Posterior cingulate gyrus (tissue), 11 donors: ENCODE data around the gene ZNF225.
"Not testable (repeated sequence)": the region's sequence is repeated elsewhere in the genome, so short reads cannot be mapped to it uniquely, and the experiment has no call there.

Experiments
- DNase-seq, 10 donors: peaks; one replicate each; pipeline versions ENCODE4 v3.0.0 to v3.0.0-alpha.2; 2020 to 2021; ENCODE audit warnings: mixed read lengths in 3 of 10
- intact Hi-C: fragments of 100-400 bp; cut with DNase I; formaldehyde crosslinking; loops from one replicate; pipeline ENCODE4 v1.15.1; 2023

The ZNF225 gene

DNA sequence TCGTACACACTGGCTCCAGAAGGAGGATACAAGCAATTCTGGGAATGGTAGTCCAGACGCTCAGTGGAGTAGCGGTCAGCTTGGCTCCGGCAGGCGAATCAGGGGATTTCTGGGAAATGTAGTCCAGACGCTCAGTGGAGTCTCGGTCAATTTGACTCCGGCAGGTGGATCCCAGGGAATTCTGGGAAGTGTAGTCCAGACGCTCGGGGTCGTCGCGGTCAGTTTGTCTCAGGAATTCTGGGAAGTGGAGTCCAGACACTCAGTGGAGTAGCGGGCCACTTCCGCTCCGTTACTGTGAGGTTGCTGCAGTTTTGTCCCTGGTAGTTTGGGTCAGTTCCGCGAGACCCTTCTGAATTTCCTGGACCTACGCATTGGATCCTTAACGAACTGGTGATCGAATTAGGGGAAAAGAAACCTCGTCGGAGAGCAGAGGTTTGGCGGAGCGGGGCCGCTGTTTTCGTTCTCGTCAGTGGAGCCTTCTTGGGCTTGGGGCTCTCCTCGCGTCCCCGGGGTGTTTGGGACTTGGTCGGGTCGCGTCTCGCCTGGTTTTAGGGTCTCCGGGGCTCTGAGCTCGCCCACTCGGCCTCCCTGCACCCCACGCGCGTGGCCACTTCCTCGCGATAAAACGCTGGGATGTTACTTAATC, at the start of gene ZNF225:
Gene ZNF225, plus strand, starts transcription at position 262 of the 646 bp plus-strand sequence. CDS start 2,429 bp downstream, outside the sequence.
- intact Hi-C loops: loop anchor here (1.0 to 5.0 kb wide), 7 partner anchors 19 to 192 kb away; partner anchors contain the start of genes ZNF224, ZNF230, ZNF235 and ZNF284
- DNase-seq: peak; percentile 96 to 99 (median 97)

DNA sequence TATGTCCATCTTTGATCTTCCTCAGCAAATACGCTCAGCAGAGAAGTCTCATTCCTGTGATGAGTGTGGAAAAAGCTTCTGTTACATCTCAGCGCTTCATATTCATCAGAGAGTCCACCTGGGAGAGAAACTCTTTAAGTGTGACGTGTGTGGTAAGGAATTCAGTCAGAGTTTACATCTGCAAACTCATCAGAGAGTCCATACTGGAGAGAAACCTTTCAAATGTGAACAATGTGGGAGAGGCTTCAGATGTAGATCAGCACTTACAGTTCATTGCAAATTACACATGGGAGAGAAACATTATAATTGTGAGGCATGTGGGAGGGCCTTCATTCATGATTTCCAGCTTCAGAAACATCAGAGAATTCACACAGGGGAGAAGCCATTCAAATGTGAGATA, 46.9 kb upstream of the ZNF225 start:
- intact Hi-C loops: no loop called here
- no peak for DNase-seq

DNA sequence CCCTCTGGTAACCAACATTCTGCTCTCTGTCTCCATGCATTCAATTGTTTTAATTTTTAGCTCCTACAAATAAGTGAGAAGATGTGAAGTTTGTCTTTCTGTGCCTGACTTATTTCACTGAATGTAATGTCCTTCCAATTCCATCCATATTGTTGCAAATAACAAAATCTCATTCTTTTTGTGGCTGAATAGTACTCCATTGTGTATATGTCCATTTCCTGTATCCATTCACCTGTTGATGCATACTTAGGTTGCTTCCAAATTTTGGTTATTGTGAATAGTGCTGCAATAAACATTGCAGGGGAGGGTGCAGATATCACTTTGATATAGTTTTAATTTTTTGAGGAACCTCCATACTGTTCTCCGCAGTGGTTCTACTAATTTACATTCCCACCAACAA, 43.8 kb upstream of the ZNF225 start:
- no peak for DNase-seq
- intact Hi-C loops: no loop called here

DNA sequence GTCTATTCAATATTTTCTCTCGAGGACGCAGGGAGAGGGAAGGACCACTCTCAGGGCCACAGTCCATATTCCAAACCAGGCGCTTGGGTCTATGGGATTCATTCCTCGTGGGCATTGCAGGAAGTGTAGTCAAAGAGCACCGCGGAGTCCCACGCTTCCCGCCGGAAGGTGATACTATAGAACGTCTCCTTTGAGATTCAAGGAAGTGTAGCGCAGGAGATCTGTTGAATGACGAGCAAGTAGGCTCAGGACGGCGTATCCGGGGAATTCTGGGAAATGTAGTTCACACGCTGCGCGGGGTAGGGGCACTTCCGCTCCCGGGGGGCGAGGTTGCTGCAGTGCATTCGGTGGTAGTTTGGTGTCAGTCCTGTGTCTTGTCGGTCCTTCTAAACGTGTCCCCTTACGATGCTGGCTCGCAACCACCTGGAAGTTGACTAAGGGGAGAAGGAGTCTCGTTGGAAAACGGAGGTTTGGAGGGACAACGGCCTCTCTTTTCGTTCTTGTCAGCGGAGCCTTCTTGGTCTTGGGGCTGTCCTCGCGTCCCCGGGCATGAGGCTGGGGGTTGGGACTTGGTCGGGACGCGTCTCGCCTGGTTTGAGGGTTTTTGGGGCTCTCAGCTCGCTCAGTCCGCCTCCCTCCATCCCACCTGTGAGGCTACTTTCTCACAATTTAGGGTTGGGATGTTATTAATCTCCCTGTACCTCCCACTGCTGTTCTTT, 41.2 kb upstream of the ZNF225 start, which contains the start of gene ZNF284:
Gene ZNF284, plus strand, starts transcription at position 336 of the 719 bp plus-strand sequence. CDS start 4,231 bp downstream, outside the sequence.
- DNase-seq: peak; percentile 86 to 98 (median 90)
- intact Hi-C loops: loop anchor here (1.0 to 5.0 kb wide), 4 partner anchors 20 to 70 kb away; partner anchors contain the start of genes ZNF223, ZNF225, ZNF230 and ZNF234

DNA sequence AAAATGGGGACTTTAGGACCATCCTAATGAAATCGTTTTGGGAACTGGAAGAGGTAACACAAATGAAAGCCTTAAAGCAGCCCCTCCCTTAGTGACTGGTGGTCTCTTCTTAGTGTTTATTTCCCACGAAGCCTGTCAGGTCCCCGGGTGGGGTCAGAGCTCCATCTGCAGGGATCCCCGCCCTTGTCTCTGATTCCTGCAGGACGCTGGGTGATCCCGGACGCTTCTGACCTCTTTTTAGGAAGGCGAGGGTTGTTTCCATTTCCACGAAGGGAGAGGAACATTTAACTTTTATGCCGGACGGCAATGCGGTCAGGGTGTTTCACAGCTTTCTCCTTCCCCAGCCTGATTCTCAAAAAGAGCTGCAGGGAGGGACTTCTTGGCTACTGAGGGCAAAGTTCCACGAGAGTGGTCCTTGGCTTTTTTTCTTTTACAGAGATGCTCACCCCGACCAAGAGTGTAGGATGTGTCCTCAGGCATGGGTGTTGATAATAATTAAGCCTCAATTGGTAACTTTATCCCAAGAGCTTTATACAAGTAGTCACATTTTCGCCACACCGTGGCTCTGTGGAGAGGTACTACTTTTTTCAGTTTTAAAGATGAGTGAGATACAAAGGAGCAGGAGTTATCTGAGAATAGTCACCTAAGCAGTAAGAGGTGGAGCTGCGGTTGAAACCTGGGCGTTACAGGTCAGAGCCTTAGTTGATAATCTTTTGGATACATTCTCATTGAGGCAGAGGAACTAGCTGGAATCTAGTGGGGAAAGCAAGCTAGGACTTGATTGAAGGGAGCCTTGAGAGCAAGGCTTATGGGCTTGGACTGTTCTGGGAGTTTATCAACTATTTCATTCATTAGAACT, 40.4 kb upstream of the ZNF225 start:
- DNase-seq: no peak
- intact Hi-C loops: loop anchor here (1.0 to 5.0 kb wide), 4 partner anchors 20 to 70 kb away; partner anchors contain the start of genes ZNF223, ZNF225, ZNF230 and ZNF234

DNA sequence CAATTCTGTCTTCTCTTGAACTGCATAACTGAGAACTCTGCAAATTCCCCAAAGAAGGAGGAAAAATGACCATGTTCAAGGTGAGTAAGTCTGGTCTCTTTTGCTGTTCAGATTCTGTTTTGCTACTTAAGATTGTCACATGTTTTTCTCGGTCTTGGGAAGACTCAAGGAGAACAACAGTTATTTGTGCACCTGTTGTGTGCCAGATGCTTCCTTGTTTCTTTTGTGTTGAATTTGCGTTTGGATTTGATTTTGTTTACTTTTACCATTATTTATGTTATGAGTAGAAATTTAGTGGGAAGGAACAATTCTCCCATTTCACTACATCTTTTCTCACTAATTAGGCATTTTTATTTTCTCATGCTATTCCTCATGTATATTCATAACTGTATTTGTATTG, 36.9 kb upstream of the ZNF225 start:
- intact Hi-C loops: no loop called here

DNA sequence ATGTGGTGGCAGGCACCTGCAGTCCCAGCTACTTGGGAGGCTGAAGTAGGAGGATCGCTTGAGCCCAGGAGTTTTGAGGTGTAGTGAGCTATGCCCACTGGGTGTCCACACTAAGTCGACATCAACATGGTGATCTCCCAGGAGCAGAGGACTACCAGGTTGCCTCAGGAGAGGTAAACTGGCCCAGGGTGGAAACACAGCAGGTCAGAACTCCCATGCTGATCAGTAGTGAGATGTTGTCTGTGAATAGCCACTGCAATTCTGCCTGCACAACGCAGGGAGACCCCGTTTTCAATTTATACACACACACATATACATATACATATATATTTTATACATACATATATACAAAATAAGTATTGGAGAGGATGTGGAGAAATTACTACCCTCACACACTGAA, 21.1 kb upstream of the ZNF225 start:
- no peak for DNase-seq
- intact Hi-C loops: no loop called here

More for the DNA sequence above, 36.9 kb upstream of the ZNF225 start:
- no peak for DNase-seq

DNA sequence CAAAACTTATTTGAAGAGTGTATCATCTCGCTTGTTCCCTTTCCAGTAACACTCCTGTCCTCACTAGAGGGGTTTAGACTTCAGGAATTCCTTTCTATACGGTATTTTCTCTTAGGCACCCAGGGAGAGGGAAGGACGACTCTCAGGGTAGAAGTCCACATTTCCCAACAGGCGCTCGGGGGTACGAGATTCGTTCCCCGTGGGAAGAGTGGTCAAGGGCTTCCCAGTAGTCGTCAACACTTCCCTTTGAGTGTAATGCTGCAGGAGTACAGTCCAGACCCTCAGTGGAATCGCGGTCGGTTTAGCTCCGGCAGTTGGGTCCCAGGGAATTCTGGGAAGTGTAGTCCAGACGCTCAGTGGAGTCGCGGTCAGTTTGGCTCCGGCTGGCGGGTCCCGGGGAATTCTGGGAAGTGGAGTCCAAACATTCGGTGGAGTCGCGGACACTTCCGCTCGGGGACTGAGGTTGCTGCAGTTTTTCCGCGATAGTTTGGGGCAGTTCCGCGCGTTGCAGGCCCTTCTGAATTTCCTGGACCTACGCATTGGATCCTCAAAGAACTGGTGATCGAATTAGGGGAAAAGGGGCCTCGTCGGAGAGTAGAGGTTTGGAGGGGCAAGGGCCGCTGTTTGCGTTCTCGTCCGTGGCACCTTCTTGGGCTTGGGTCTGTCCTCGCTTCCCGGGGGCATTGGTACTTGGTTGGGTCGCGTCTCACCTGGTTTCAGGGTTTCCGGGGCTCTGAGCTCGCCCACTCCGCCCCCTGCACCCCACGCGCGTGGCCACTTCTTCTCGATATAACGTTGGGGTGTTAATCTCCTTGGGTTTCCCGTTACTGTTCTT, 19.1 kb upstream of the ZNF225 start, which contains the start of gene ZNF224:
Gene ZNF224, plus strand, starts transcription at position 431 of the 835 bp plus-strand sequence. CDS start 3,513 bp downstream, outside the sequence.
- intact Hi-C loops: loop anchor here (1.0 to 2.0 kb wide), 3 partner anchors 19 to 71 kb away; partner anchors contain the start of genes ZNF225 and ZNF226
- DNase-seq: peak; percentile 91 to 99 (median 94)

DNA sequence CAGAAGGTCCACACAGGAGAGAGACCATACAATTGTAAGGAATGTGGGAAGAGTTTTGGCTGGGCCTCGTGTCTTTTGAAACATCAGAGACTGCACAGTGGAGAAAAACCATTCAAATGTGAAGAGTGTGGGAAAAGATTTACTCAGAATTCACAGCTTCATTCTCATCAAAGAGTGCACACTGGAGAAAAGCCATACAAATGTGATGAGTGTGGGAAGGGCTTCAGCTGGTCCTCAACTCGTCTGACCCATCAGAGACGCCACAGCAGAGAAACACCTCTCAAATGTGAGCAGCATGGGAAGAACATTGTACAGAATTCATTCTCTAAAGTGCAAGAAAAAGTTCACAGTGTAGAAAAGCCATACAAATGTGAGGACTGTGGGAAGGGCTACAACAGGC, 5.4 kb upstream of the ZNF225 start:
- intact Hi-C loops: no loop called here
- no peak for DNase-seq

DNA sequence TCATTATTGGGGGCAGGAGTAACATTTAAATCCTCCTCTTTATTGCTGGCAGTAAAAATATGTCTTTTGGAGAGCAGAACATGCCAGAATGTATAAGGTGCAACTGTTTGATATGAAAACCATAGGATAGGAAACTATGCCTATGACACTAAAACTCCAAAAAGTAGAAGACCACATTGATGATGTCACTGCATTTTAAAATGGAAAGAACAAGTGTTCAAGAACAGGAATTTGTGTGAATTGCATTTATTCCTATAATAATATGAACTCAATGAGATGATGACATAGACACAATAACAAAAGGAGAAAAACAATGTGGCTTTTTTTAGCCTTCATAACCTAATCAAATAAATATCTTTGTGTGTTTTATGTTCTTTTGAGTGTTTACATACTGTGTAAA, 3.7 kb upstream of the ZNF225 start:
- no peak for DNase-seq
- intact Hi-C loops: no loop called here

DNA sequence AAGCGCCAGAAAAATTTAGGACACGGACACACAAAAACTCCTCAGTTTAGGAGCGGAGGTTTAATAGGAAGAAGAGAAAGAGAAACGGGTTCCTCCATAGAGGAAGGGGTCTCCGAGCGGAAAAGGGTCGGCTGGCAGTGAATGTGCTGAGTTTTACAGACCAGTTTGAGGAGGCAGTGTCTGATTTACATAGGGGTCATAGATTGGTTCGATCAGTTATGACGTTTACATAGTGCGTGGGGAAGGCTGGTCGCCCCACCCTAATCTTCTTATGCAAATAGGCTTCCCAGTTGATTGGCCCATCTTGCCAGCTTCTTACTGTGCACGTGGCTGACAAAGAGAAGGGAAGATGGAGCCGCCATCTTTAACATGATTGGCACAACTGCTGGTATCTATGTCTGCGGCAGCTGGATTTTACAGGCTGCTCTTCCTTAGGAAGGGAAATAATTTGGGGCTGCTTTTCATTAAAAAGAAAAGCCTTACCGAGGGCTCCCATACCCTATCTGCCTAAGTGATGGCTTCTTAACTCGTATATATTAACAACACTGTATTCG, 1.2 kb upstream of the ZNF225 start:
- intact Hi-C loops: loop anchor here (2.0 to 5.0 kb wide), 2 partner anchors 95 to 193 kb away; partner anchors contain the start of gene ZNF235
- DNase-seq: no peak

DNA sequence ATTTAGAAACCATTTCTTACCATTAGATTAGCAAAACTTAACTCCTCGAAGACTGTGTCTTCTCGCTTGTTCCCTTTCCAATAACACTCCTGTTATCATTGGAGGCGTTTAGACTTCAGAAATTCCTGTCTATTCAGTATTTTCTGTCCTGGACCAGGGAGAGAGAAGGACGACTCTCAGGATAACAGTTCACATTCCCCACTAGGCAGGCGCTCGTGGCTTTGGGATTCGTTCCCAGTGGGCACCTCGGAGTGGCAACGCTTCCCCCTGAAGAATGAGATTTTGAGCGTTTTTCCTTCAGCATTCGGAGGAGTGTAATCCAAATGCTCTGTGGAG, 429 bp upstream of the ZNF225 start:
- intact Hi-C loops: loop anchor here (1.0 to 5.0 kb wide), 7 partner anchors 18 to 192 kb away; partner anchors contain the start of genes ZNF224, ZNF230, ZNF235 and ZNF284
- no peak for DNase-seq

DNA sequence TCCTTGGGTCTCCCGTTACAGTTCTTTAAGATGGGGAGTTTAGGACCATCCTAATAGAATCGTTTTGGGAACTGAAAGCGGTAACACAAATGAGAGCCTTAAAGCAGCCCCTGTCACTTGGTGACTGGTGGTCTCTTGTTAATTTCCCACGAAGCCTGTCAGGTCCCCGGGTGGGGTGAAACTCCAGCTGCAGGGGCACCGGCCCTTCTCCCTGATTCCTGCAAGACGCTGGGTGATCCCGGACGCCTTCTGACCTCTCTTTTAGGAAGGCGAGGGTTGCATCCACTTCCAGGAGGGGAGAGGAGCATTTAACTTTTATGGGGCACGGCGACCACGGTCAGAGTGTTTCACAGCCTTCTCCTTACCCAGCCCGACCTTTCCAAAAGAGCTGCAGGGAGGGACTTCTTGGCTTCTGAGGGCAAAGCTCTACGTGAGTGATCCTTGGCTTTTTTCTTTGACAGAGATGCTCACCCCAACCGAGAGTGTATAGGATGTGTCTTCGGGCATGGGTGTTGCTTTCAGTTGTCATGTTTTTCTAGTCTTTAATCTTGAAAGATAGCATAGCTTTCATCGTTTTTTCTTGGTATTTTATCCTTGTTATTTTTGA, 688 bp downstream of the ZNF225 start:
- intact Hi-C loops: loop anchor here (1.0 to 5.0 kb wide), 7 partner anchors 20 to 191 kb away; partner anchors contain the start of genes ZNF224, ZNF230, ZNF235 and ZNF284
- peak in 1 of 10 donors; percentile 80 for DNase-seq

DNA sequence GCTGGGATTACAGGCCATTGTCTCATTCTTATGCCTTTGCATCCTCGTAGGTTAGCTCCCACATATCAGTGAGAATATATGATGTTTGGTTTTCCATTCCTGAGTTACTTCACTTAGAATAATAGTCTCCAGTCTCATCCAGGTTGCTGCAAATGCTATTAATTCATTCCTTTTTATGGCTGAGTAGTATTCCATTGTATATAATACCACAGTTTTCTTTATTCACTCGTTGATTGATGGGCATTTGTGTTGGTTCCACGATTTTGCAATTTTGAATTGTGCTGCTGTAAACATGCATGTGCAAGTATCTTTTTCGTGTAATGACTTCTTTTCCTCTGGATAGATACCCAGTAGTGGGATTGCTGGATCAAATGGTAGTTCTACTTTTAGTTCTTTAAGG, 8.0 kb downstream of the ZNF225 start:
- DNase-seq, intact Hi-C loops: not testable (repeated sequence)

DNA sequence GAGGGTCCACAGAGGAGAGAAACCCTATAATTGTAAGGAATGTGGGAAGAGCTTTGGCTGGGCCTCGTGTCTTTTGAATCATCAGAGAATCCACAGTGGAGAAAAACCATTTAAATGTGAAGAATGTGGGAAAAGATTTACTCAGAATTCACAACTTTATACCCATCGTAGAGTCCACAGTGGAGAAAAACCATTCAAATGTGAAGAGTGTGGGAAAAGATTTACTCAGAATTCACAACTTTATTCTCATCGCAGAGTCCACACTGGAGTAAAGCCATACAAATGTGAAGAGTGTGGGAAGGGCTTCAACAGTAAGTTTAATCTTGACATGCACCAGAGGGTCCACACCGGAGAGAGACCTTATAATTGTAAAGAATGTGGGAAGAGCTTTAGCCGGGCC, 18.8 kb downstream of the ZNF225 start:
- intact Hi-C loops: no loop called here
- no peak for DNase-seq

DNA sequence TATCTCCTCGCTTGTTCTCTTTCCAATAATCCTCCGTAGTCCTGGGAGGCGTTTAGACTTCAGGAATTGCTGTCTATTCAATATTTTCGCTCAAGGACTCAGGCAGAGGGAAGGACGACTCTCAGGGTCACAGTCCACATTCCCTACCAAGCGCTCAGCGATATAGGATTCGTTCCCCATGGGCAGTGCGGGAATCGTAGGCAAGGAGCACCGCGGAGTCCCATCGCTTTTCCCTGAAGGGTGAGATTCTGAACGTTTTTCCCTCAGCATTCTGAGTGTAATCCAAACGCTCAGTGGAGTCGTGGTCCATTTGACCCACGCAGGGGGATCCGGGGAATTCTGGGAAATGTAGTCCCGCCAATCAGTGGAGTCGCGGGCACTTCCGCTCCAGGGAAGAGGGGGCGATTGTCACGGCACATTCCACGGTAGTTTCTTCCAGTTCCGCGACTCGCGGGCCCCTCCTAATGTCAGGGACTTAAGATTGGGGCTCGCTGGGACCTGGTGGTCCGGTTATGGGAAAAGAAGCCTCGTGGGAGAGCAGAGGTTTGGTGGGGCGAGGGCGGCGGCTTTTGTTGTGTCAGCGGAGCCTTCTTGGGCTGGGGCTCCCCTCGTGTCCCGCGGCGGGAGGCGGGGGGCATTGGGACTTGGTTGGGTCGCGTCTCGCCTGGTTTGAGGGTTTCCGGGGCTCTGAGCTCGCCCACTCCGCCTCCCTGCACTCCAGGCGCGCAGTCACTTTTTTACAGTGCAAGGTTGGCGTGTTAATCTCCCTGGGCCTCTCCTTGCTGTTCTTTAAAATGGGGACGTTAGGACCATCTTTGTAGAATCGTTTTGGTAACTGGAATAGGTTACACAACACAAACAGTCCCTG, 28.2 kb downstream of the ZNF225 start, which contains the start of gene ZNF234:
Gene ZNF234, plus strand, starts transcription at position 364 of the 868 bp plus-strand sequence. CDS start 3,079 bp downstream, outside the sequence.
- DNase-seq: peak; percentile 78 to 97 (median 90)
- intact Hi-C loops: loop anchor here (1.0 kb wide), 2 partner anchors 23 to 69 kb away; partner anchors contain the start of gene ZNF284

DNA sequence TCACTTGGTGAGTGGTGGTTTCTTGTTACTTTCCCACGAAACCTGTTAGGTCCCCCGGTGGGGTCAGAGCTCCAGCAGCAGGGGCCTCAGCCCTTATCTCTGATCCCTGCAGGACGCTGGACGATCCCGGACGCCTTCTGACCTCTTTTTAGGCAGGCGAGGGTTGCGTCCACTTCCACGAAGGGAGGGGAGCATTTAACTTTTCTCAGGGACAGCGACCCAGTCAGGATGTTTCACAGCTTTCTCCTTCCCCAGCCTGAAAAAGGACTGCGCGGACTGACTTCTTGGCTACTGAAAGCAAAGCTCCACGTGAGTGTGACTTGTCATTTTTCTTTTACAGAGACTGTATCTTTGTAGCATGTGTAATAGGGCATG, 28.8 kb downstream of the ZNF225 start:
- intact Hi-C loops: no loop called here
- DNase-seq: no peak
